Sigmoid colon (tissue), 3 donors: ENCODE data around the gene CARD11.

Experiments
- POLR2A ChIP-seq, 2 donors: fragments of 450-650 bp; IDR thresholded peaks; one replicate each; pipeline ENCODE4 v1.6.1; 2016; ENCODE audit warnings: antibody characterized with exemption in 2 of 2, mild to moderate bottlenecking in 2 of 2, moderate library complexity in 2 of 2
- TF ChIP-seq, protein P1 (sequence below), 4 experiments: fragments of 450-650 bp in 3 of 4; fragments of 200-600 bp in 1 of 4; IDR thresholded peaks; one replicate each; pipeline ENCODE4 v1.5.1; 2016 to 2019; ENCODE audit warnings: antibody characterized with exemption in 4 of 4, mild to moderate bottlenecking in 3 of 4, moderate library complexity in 2 of 4

DNA sequence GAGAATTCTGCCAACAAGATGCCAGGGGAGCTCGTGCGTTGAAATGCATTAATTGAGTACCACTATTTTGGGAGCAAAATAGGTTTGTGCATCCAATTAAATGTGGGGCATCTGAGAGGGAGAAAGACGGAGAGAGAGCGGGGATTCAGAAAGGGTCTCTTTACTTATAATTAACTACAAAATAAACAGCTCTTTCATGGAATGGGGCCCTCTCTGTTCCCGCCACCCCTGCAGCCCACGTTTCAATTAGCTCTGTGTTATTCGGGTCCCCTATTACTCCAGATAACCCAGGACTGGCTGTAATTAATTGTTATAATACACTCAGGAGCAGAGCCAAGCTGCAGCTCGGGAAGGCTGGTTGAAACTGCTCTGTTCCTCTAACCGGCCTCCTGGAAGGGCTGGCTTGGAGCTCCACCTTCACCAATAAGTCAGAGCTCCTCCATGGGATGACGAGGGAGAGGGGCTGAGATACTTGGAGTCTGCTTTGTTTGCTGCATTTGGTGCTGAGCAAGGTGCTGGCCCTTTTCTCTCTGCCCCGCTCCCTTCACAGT, 67.8 kb downstream of the CARD11 start:
- no peak for TF ChIP-seq POLR2A (IDR thresholded peaks at IDR 0.05)
- TF ChIP-seq, protein P1, sequence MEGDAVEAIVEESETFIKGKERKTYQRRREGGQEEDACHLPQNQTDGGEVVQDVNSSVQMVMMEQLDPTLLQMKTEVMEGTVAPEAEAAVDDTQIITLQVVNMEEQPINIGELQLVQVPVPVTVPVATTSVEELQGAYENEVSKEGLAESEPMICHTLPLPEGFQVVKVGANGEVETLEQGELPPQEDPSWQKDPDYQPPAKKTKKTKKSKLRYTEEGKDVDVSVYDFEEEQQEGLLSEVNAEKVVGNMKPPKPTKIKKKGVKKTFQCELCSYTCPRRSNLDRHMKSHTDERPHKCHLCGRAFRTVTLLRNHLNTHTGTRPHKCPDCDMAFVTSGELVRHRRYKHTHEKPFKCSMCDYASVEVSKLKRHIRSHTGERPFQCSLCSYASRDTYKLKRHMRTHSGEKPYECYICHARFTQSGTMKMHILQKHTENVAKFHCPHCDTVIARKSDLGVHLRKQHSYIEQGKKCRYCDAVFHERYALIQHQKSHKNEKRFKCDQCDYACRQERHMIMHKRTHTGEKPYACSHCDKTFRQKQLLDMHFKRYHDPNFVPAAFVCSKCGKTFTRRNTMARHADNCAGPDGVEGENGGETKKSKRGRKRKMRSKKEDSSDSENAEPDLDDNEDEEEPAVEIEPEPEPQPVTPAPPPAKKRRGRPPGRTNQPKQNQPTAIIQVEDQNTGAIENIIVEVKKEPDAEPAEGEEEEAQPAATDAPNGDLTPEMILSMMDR (IDR thresholded peaks at IDR 0.05) = no peak
